Measurements from ENCODE around the gene CHD9.
"Not testable (repeated sequence)": the region's sequence is repeated elsewhere in the genome, so short reads cannot be mapped to it uniquely, and the experiment has no call there.

DNA sequence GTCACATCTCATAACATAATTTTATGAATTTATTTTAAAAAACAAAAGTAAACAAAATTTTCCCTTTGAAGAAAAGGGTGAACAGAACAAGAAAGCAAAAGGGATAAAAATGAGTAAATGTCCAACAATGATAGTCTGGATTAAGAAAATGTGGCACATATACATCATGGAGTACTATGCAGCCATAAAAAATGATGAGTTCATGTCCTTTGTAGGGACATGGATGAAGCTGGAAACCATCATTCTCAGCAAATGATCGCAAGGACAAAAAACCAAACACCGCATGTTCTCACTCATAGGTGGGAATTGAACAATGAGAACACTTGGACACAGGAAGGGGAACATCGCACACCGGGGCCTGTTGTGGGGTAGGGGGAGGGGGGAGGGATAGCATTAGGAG is 3.5 kb upstream of the CHD9 start:
- TF ChIP-seq, protein P1, sequence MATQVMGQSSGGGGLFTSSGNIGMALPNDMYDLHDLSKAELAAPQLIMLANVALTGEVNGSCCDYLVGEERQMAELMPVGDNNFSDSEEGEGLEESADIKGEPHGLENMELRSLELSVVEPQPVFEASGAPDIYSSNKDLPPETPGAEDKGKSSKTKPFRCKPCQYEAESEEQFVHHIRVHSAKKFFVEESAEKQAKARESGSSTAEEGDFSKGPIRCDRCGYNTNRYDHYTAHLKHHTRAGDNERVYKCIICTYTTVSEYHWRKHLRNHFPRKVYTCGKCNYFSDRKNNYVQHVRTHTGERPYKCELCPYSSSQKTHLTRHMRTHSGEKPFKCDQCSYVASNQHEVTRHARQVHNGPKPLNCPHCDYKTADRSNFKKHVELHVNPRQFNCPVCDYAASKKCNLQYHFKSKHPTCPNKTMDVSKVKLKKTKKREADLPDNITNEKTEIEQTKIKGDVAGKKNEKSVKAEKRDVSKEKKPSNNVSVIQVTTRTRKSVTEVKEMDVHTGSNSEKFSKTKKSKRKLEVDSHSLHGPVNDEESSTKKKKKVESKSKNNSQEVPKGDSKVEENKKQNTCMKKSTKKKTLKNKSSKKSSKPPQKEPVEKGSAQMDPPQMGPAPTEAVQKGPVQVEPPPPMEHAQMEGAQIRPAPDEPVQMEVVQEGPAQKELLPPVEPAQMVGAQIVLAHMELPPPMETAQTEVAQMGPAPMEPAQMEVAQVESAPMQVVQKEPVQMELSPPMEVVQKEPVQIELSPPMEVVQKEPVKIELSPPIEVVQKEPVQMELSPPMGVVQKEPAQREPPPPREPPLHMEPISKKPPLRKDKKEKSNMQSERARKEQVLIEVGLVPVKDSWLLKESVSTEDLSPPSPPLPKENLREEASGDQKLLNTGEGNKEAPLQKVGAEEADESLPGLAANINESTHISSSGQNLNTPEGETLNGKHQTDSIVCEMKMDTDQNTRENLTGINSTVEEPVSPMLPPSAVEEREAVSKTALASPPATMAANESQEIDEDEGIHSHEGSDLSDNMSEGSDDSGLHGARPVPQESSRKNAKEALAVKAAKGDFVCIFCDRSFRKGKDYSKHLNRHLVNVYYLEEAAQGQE (IDR thresholded peaks at IDR 0.05; ENCODE audit: borderline replicate concordance) = not testable (repeated sequence)
- not testable (repeated sequence) for TF ChIP-seq RAD21 (conservative IDR thresholded peaks at IDR 0.05); TAF1 (IDR thresholded peaks at IDR 0.05; ENCODE audit: low read depth)
- TF ChIP-seq, protein P2, sequence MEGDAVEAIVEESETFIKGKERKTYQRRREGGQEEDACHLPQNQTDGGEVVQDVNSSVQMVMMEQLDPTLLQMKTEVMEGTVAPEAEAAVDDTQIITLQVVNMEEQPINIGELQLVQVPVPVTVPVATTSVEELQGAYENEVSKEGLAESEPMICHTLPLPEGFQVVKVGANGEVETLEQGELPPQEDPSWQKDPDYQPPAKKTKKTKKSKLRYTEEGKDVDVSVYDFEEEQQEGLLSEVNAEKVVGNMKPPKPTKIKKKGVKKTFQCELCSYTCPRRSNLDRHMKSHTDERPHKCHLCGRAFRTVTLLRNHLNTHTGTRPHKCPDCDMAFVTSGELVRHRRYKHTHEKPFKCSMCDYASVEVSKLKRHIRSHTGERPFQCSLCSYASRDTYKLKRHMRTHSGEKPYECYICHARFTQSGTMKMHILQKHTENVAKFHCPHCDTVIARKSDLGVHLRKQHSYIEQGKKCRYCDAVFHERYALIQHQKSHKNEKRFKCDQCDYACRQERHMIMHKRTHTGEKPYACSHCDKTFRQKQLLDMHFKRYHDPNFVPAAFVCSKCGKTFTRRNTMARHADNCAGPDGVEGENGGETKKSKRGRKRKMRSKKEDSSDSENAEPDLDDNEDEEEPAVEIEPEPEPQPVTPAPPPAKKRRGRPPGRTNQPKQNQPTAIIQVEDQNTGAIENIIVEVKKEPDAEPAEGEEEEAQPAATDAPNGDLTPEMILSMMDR (IDR thresholded peaks at IDR 0.05; ENCODE audit: poor library complexity, severe bottlenecking) = not testable (repeated sequence)

Measured in neural cell (in vitro differentiated cells).